BJ (cell line): ENCODE measurements around the gene CTNNAL1. TPM values are rescaled to one million over a fixed set of nuclear protein-coding genes. Genes with fewer than 3 reads are reported as not detected.

Source experiments
- CTCF ChIA-PET: fragments of 350-600 bp; formaldehyde crosslinking; extraction: SDS; loops from one replicate; lab custom pipeline; 2021; ENCODE audit warnings: antibody characterized with exemption, inconsistent platforms; lab: Yijun Ruan, JAX
- POLR2A ChIA-PET: fragments of 300-600 bp; sonication (Branson Sonifier 250); formaldehyde crosslinking; extraction: SDS; loops from one replicate; lab custom pipeline; 2021; ENCODE audit warnings: antibody characterized with exemption; lab: Charles Lee
- DNase-seq: peaks from one replicate; pipeline ENCODE4 v3.0.0-alpha.2; 2011; ENCODE audit warnings: low read depth
- H3K27me3 ChIP-seq: 2 replicates; pipeline ENCODE4 v1.6.0; 2011; ENCODE audit warnings: low read length; ENCODE audit not compliant: control insufficient read depth, insufficient read depth
- H3K36me3 ChIP-seq: 2 replicates; pipeline ENCODE4 v1.5.1; 2011; ENCODE audit warnings: low read length; ENCODE audit not compliant: control insufficient read depth, insufficient read depth
- H3K4me3 ChIP-seq: 2 replicates; pipeline ENCODE4 v1.5.1; 2011; ENCODE audit warnings: low read depth, mild to moderate bottlenecking, control low read depth, low read length
- polyA plus RNA-seq: library from polyadenylated mRNA; depleted of rRNA; stranded (reverse); fragments of >200 nt; gene quantifications from 2 replicates; pipeline ENCODE4 v1.2.3, GENCODE V29; 2011
- TF ChIP-seq, protein P1 (sequence below): IDR thresholded peaks from 2 replicates; pipeline ENCODE4 v1.5.1; 2011; ENCODE audit warnings: low read depth, mild to moderate bottlenecking, control low read depth, inconsistent platforms, low read length, moderate library complexity; ENCODE audit not compliant: insufficient read depth

Gene CTNNAL1
- polyA plus RNA-seq, 1 experiment = 32.6 TPM

DNA sequence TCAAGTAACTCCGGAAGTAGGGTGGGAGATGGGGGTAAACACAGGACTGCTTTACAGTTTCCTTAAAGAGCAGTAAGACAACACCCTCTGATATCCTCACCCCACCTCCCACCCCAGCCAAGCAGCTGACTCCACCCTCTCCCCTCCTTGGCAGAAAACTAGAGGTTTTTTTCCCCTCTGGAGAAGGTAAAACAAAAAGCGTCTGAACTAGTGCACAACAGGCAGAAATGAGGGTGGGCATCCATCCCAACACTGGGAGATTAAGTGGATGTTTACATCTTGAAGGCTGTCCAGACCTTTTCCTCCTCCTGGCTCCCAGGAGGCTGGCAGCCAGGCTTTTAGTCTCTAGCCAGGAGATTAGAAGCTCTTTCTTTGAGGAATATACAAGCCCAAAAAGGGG, 13.9 kb upstream of the CTNNAL1 start:
- TF ChIP-seq, protein P1, sequence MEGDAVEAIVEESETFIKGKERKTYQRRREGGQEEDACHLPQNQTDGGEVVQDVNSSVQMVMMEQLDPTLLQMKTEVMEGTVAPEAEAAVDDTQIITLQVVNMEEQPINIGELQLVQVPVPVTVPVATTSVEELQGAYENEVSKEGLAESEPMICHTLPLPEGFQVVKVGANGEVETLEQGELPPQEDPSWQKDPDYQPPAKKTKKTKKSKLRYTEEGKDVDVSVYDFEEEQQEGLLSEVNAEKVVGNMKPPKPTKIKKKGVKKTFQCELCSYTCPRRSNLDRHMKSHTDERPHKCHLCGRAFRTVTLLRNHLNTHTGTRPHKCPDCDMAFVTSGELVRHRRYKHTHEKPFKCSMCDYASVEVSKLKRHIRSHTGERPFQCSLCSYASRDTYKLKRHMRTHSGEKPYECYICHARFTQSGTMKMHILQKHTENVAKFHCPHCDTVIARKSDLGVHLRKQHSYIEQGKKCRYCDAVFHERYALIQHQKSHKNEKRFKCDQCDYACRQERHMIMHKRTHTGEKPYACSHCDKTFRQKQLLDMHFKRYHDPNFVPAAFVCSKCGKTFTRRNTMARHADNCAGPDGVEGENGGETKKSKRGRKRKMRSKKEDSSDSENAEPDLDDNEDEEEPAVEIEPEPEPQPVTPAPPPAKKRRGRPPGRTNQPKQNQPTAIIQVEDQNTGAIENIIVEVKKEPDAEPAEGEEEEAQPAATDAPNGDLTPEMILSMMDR = no peak
- Histone ChIP-seq H3K27me3 (no peaks in the 10 kb centered on the region), H3K4me3 (no peak overlapping the region), H3K36me3 (no peaks in the 10 kb centered on the region; the same call in 1 of the 2 replicates)
- CTCF ChIA-PET = interaction anchor here (0.7 kb wide), 1 partner anchor 1089 kb away, joined by 3 read pairs; no protein-coding TSS in a partner anchor
- POLR2A ChIA-PET = no interaction called here
- no peak for DNase-seq

- Histone ChIP-seq H3K4me3 (no peak overlapping the region), H3K27me3 (no peaks in the 10 kb centered on the region), H3K36me3 (no peaks in the 10 kb centered on the region; the same call in 1 of the 2 replicates)
- CTCF ChIA-PET = no interaction called here
- POLR2A ChIA-PET = no interaction called here
- no peak for DNase-seq
- TF ChIP-seq, protein P1 = no peak
Measured at GRCh38 chr9:109026306-109026705, 13.0 kb upstream of the CTNNAL1 start.

GRCh38 chr9:109022873-109023272, 9.6 kb upstream of the CTNNAL1 start:
- TF ChIP-seq, protein P1 = no peak
- DNase-seq = no peak
- ChIA-PET CTCF (no interaction called here), POLR2A (no interaction called here)
- no peak overlapping the region for H3K4me3 ChIP-seq
- H3K36me3 ChIP-seq = peaks cover 1% of the 10 kb centered on the region; the same call in 1 of the 2 replicates
- no peaks in the 10 kb centered on the region for H3K27me3 ChIP-seq

GRCh38 chr9:109020581-109021511, 7.5 kb upstream of the CTNNAL1 start:
- H3K27me3 ChIP-seq = no peaks in the 10 kb centered on the region
- ChIA-PET CTCF (no interaction called here), POLR2A (no interaction called here)
- no peak overlapping the region for H3K4me3 ChIP-seq
- DNase-seq = no peak
- peaks cover 1% of the 10 kb centered on the region; the same call in 1 of the 2 replicates for H3K36me3 ChIP-seq
- TF ChIP-seq, protein P1 = no peak

GRCh38 chr9:109020113-109020512, 6.8 kb upstream of the CTNNAL1 start:
- TF ChIP-seq, protein P1 = no peak
- no peak overlapping the region for H3K4me3 ChIP-seq
- peaks cover 1% of the 10 kb centered on the region; the same call in 1 of the 2 replicates for H3K36me3 ChIP-seq
- POLR2A ChIA-PET = no interaction called here
- no peaks in the 10 kb centered on the region for H3K27me3 ChIP-seq
- CTCF ChIA-PET = no interaction called here
- no peak for DNase-seq
